GM19035 (cell line): ENCODE results near the gene BCAS3.
"Not testable (repeated sequence)": the region's sequence is repeated elsewhere in the genome, so short reads cannot be mapped to it uniquely, and the experiment has no call there.

Experiments used
- ATAC-seq: cut with Tn5 transposase; IDR thresholded peaks from one replicate; pipeline ENCODE4 v1.9.1; 2021; ENCODE audit not compliant: unreplicated experiment

BCAS3 gene

GRCh38 chr17:60989379-60989778, 311.7 kb downstream of the BCAS3 start:
- no peak for ATAC-seq

- no peak for ATAC-seq
Measured at GRCh38 chr17:60989846-60990245, 312.2 kb downstream of the BCAS3 start.

- no peak for ATAC-seq
Measured at GRCh38 chr17:60993497-60993896, 315.8 kb downstream of the BCAS3 start.

- no peak for ATAC-seq
Measured at GRCh38 chr17:60995680-60996079, 318.0 kb downstream of the BCAS3 start.

GRCh38 chr17:61000911-61001310, 323.3 kb downstream of the BCAS3 start:
- no peak for ATAC-seq

- ATAC-seq = no peak
Measured at GRCh38 chr17:61002316-61002736, 324.7 kb downstream of the BCAS3 start.

GRCh38 chr17:61005358-61005757, 327.7 kb downstream of the BCAS3 start:
- no peak for ATAC-seq

GRCh38 chr17:61005958-61006357, 328.3 kb downstream of the BCAS3 start:
- ATAC-seq = not testable (repeated sequence)

GRCh38 chr17:61007980-61008379, 330.3 kb downstream of the BCAS3 start:
- ATAC-seq = no peak

- ATAC-seq = no peak
Measured at GRCh38 chr17:61009663-61010062, 332.0 kb downstream of the BCAS3 start.

GRCh38 chr17:61010661-61011170, 333.1 kb downstream of the BCAS3 start:
- ATAC-seq = no peak

GRCh38 chr17:61011251-61011650, 333.6 kb downstream of the BCAS3 start:
- ATAC-seq = no peak

GRCh38 chr17:61015966-61016365, 338.3 kb downstream of the BCAS3 start:
- ATAC-seq = no peak

GRCh38 chr17:61017317-61018006, 339.8 kb downstream of the BCAS3 start:
- ATAC-seq = no peak

GRCh38 chr17:61018938-61019337, 341.3 kb downstream of the BCAS3 start:
- ATAC-seq = no peak

- no peak for ATAC-seq
Measured at GRCh38 chr17:61023996-61024395, 346.3 kb downstream of the BCAS3 start.

GRCh38 chr17:61026818-61027217, 349.2 kb downstream of the BCAS3 start:
- ATAC-seq = no peak

- no peak for ATAC-seq
Measured at GRCh38 chr17:61029181-61029580, 351.5 kb downstream of the BCAS3 start.

- no peak for ATAC-seq
Measured at GRCh38 chr17:61040666-61041065, 363.0 kb downstream of the BCAS3 start.

GRCh38 chr17:61042348-61042747, 364.7 kb downstream of the BCAS3 start:
- not testable (repeated sequence) for ATAC-seq

- no peak for ATAC-seq
Measured at GRCh38 chr17:61047515-61047914, 369.9 kb downstream of the BCAS3 start.

GRCh38 chr17:61048376-61049106, 370.9 kb downstream of the BCAS3 start:
- ATAC-seq = no peak
